ENCODE data around the gene NRXN3. TPM values are rescaled to one million over a fixed set of nuclear protein-coding genes. Genes with fewer than 3 reads are reported as not detected.

Gene NRXN3
- total and polyA plus RNA-seq, 5 donors from 2014 or later: not detected

DNA sequence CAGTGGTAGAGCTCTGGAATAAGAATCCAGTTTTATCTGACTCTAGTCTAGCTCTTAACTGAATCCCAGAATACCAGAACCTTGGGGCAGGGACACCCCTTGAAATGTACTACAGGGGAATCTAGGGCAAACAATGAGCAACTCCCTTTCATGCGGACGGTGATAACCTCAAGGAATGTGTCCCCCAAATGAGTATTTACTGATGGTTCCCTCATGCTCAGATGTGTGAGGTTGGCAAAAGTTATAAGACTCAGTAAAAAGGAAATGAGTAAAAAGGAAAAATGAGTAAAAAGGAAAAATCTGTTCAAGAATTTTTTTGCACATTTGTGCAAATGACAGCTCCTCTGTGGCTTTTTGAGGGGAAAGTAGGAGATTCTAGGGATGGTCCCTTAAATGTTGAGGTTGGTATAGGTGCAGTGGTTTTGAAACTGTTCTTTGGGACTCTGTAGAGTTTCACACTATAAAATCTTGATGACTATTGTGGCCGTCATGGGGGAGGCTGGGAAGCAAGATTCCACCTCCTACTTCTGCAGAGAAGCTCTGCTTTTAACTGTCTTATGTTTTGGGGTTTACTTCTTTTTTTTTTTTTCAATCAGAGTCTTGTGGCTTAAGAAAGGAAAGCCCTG is 58.6 kb downstream of the NRXN3 start:
- no peak overlapping the region for H3K4me3 Mint-ChIP-seq
- no peak overlapping the region for H3K27ac Mint-ChIP-seq
- no peaks in the 10 kb centered on the region for H3K36me3 Mint-ChIP-seq
- H3K4me3 ChIP-seq (ENCODE audit: low read depth, low read length): no peak overlapping the region
- H3K36me3 ChIP-seq (ENCODE audit: control insufficient read depth, insufficient read depth, low read length): no peaks in the 10 kb centered on the region
- H3K27me3 ChIP-seq (ENCODE audit: control insufficient read depth, insufficient read depth, low read length): no peaks in the 10 kb centered on the region
- DNase-seq: no peak
- no peak for ATAC-seq (ENCODE audit: low read depth in 2 of 2)
- H3K27ac ChIP-seq (ENCODE audit: insufficient read depth, low read length, poor library complexity, severe bottlenecking): no peak overlapping the region
- no peaks in the 10 kb centered on the region for H3K4me1 ChIP-seq (ENCODE audit: control insufficient read depth, insufficient read depth, low read length, poor library complexity, severe bottlenecking)
- no peaks in the 10 kb centered on the region for H3K27me3 Mint-ChIP-seq
- no peaks in the 10 kb centered on the region for H3K9me3 ChIP-seq (ENCODE audit: control insufficient read depth in 2 of 2, low read length in 2 of 2)
- peaks cover 0 to 4% (median 0%) of the 10 kb centered on the region in 4 donors for H3K4me1 Mint-ChIP-seq
- H3K9me3 Mint-ChIP-seq: peaks cover 0 to 4% (median 2%) of the 10 kb centered on the region in 7 donors

- Mint-ChIP-seq H3K4me1 (peaks cover 0 to 4% (median 0%) of the 10 kb centered on the region in 4 donors), H3K4me3 (no peak overlapping the region), H3K27me3 (no peaks in the 10 kb centered on the region), H3K27ac (no peak overlapping the region), H3K9me3 (peaks cover 0 to 5% (median 0%) of the 10 kb centered on the region in 7 donors), H3K36me3 (no peaks in the 10 kb centered on the region)
- DNase-seq (no peak), ATAC-seq (ENCODE audit: low read depth in 2 of 2) (no peak)
- peaks cover 1% of the 10 kb centered on the region for H3K27me3 ChIP-seq (ENCODE audit: control insufficient read depth, insufficient read depth, low read length)
- H3K4me3 ChIP-seq (ENCODE audit: low read depth, low read length): no peak overlapping the region
- no peak overlapping the region for H3K27ac ChIP-seq (ENCODE audit: insufficient read depth, low read length, poor library complexity, severe bottlenecking)
- H3K4me1 ChIP-seq (ENCODE audit: control insufficient read depth, insufficient read depth, low read length, poor library complexity, severe bottlenecking): no peaks in the 10 kb centered on the region
- H3K9me3 ChIP-seq (ENCODE audit: control insufficient read depth in 2 of 2, low read length in 2 of 2): no peaks in the 10 kb centered on the region
- H3K36me3 ChIP-seq (ENCODE audit: control insufficient read depth, insufficient read depth, low read length): no peaks in the 10 kb centered on the region
Observed at GRCh38 chr14:78232231-78233000, 62.2 kb downstream of the NRXN3 start.

- Mint-ChIP-seq H3K4me1 (no peaks in the 10 kb centered on the region), H3K4me3 (no peak overlapping the region), H3K27ac (no peak overlapping the region), H3K9me3 (peaks cover 0 to 2% (median 0%) of the 10 kb centered on the region in 7 donors), H3K27me3 (no peaks in the 10 kb centered on the region), H3K36me3 (no peaks in the 10 kb centered on the region)
- DNase-seq (no peak), ATAC-seq (ENCODE audit: low read depth in 2 of 2) (no peak)
- Histone ChIP-seq H3K4me3 (ENCODE audit: low read depth, low read length) (no peak overlapping the region), H3K27me3 (ENCODE audit: control insufficient read depth, insufficient read depth, low read length) (peaks cover 1% of the 10 kb centered on the region), H3K36me3 (ENCODE audit: control insufficient read depth, insufficient read depth, low read length) (no peaks in the 10 kb centered on the region), H3K4me1 (ENCODE audit: control insufficient read depth, insufficient read depth, low read length, poor library complexity, severe bottlenecking) (no peaks in the 10 kb centered on the region), H3K9me3 (ENCODE audit: control insufficient read depth in 2 of 2, low read length in 2 of 2) (no peaks in the 10 kb centered on the region), H3K27ac (ENCODE audit: insufficient read depth, low read length, poor library complexity, severe bottlenecking) (no peak overlapping the region)
Observed at GRCh38 chr14:78238141-78238540, 68.0 kb downstream of the NRXN3 start.

- no peak for ATAC-seq (ENCODE audit: low read depth in 2 of 2)
- no peaks in the 10 kb centered on the region for H3K36me3 Mint-ChIP-seq
- no peak overlapping the region for H3K4me3 ChIP-seq (ENCODE audit: low read depth, low read length)
Observed at GRCh38 chr14:78240567-78240966, 70.4 kb downstream of the NRXN3 start.

DNA sequence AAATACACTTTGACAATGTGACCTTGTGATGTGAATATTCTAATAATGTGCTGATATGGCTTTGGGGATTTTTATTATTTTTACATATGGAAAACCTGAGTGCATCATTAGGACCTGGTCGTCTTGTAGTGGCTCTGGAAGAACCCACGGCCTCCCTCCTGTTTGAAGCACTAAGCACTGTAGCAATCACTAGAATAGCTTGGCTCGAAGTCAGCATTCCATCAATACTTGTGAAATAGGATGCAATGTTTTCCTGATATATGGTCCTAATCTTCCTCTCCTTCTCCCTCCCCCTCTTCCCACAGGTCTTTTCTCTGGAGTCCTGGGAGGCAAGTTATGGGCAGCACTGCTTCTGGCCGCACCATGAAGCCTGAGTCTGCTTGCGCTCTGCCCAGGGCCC is 71.9 kb downstream of the NRXN3 start:
- H3K9me3 Mint-ChIP-seq: no peaks in the 10 kb centered on the region
- no peak overlapping the region for H3K27ac Mint-ChIP-seq
- Histone ChIP-seq H3K4me3 (ENCODE audit: low read depth, low read length) (no peak overlapping the region), H3K4me1 (ENCODE audit: control insufficient read depth, insufficient read depth, low read length, poor library complexity, severe bottlenecking) (no peaks in the 10 kb centered on the region), H3K27ac (ENCODE audit: insufficient read depth, low read length, poor library complexity, severe bottlenecking) (no peak overlapping the region), H3K27me3 (ENCODE audit: control insufficient read depth, insufficient read depth, low read length) (no peaks in the 10 kb centered on the region), H3K9me3 (ENCODE audit: control insufficient read depth in 2 of 2, low read length in 2 of 2) (no peaks in the 10 kb centered on the region), H3K36me3 (ENCODE audit: control insufficient read depth, insufficient read depth, low read length) (no peaks in the 10 kb centered on the region)
- no peaks in the 10 kb centered on the region for H3K4me1 Mint-ChIP-seq
- H3K36me3 Mint-ChIP-seq: no peaks in the 10 kb centered on the region
- no peak overlapping the region for H3K4me3 Mint-ChIP-seq
- no peak for DNase-seq
- no peak for ATAC-seq (ENCODE audit: low read depth in 2 of 2)
- no peaks in the 10 kb centered on the region for H3K27me3 Mint-ChIP-seq

More at GRCh38 chr14:78240567-78240966, 70.4 kb downstream of the NRXN3 start:
- H3K27me3 ChIP-seq (ENCODE audit: control insufficient read depth, insufficient read depth, low read length): peaks cover 1% of the 10 kb centered on the region
- no peaks in the 10 kb centered on the region for H3K27me3 Mint-ChIP-seq
- H3K9me3 Mint-ChIP-seq: peaks cover 0 to 2% (median 0%) of the 10 kb centered on the region in 7 donors
- no peak overlapping the region for H3K27ac ChIP-seq (ENCODE audit: insufficient read depth, low read length, poor library complexity, severe bottlenecking)
- no peak overlapping the region for H3K4me3 Mint-ChIP-seq
- DNase-seq: no peak
- H3K4me1 Mint-ChIP-seq: no peaks in the 10 kb centered on the region
- no peaks in the 10 kb centered on the region for H3K9me3 ChIP-seq (ENCODE audit: control insufficient read depth in 2 of 2, low read length in 2 of 2)
- H3K27ac Mint-ChIP-seq: no peak overlapping the region
- H3K4me1 ChIP-seq (ENCODE audit: control insufficient read depth, insufficient read depth, low read length, poor library complexity, severe bottlenecking): no peaks in the 10 kb centered on the region
- H3K36me3 ChIP-seq (ENCODE audit: control insufficient read depth, insufficient read depth, low read length): no peaks in the 10 kb centered on the region

DNA sequence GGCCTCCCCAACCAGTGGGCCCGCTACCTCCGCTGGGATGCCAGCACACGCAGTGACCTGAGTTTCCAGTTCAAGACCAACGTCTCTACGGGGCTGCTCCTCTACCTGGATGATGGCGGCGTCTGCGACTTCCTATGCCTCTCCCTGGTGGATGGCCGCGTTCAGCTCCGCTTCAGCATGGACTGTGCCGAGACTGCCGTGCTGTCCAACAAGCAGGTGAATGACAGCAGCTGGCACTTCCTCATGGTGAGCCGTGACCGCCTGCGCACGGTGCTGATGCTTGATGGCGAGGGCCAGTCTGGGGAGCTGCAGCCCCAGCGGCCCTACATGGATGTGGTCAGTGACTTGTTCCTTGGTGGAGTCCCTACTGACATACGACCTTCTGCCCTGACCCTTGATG is 73.0 kb downstream of the NRXN3 start:
- no peak for ATAC-seq (ENCODE audit: low read depth in 2 of 2)
- no peaks in the 10 kb centered on the region for H3K9me3 ChIP-seq (ENCODE audit: control insufficient read depth in 2 of 2, low read length in 2 of 2)
- H3K27me3 ChIP-seq (ENCODE audit: control insufficient read depth, insufficient read depth, low read length): no peaks in the 10 kb centered on the region
- Mint-ChIP-seq H3K4me1 (no peaks in the 10 kb centered on the region), H3K9me3 (peaks cover 0 to 2% (median 0%) of the 10 kb centered on the region in 7 donors), H3K27ac (no peak overlapping the region), H3K27me3 (no peaks in the 10 kb centered on the region), H3K4me3 (no peak overlapping the region), H3K36me3 (no peaks in the 10 kb centered on the region)
- no peak for DNase-seq
- H3K27ac ChIP-seq (ENCODE audit: insufficient read depth, low read length, poor library complexity, severe bottlenecking): no peak overlapping the region
- H3K4me1 ChIP-seq (ENCODE audit: control insufficient read depth, insufficient read depth, low read length, poor library complexity, severe bottlenecking): no peaks in the 10 kb centered on the region
- no peaks in the 10 kb centered on the region for H3K36me3 ChIP-seq (ENCODE audit: control insufficient read depth, insufficient read depth, low read length)
- no peak overlapping the region for H3K4me3 ChIP-seq (ENCODE audit: low read depth, low read length)

- Mint-ChIP-seq H3K27ac (no peak overlapping the region), H3K27me3 (no peaks in the 10 kb centered on the region), H3K4me3 (no peak overlapping the region), H3K9me3 (peaks cover 0 to 2% (median 0%) of the 10 kb centered on the region in 7 donors), H3K36me3 (no peaks in the 10 kb centered on the region), H3K4me1 (no peaks in the 10 kb centered on the region)
- H3K4me1 ChIP-seq (ENCODE audit: control insufficient read depth, insufficient read depth, low read length, poor library complexity, severe bottlenecking): no peaks in the 10 kb centered on the region
- no peaks in the 10 kb centered on the region for H3K27me3 ChIP-seq (ENCODE audit: control insufficient read depth, insufficient read depth, low read length)
- H3K36me3 ChIP-seq (ENCODE audit: control insufficient read depth, insufficient read depth, low read length): no peaks in the 10 kb centered on the region
- H3K27ac ChIP-seq (ENCODE audit: insufficient read depth, low read length, poor library complexity, severe bottlenecking): no peak overlapping the region
- no peak overlapping the region for H3K4me3 ChIP-seq (ENCODE audit: low read depth, low read length)
- H3K9me3 ChIP-seq (ENCODE audit: control insufficient read depth in 2 of 2, low read length in 2 of 2): no peaks in the 10 kb centered on the region
- DNase-seq (no peak), ATAC-seq (ENCODE audit: low read depth in 2 of 2) (no peak)
Observed at GRCh38 chr14:78245238-78245637, 75.1 kb downstream of the NRXN3 start.

Measured in CD4-positive, CD25-positive, alpha-beta regulatory T cell (primary cell).